GM04504 (cell line): Measurements from ENCODE around the gene PRAC1.

Experiments used
- DNase-seq: peaks from one replicate; pipeline ENCODE4 v3.0.0-alpha.2; 2012; ENCODE audit warnings: low read depth

PRAC1 gene

DNA sequence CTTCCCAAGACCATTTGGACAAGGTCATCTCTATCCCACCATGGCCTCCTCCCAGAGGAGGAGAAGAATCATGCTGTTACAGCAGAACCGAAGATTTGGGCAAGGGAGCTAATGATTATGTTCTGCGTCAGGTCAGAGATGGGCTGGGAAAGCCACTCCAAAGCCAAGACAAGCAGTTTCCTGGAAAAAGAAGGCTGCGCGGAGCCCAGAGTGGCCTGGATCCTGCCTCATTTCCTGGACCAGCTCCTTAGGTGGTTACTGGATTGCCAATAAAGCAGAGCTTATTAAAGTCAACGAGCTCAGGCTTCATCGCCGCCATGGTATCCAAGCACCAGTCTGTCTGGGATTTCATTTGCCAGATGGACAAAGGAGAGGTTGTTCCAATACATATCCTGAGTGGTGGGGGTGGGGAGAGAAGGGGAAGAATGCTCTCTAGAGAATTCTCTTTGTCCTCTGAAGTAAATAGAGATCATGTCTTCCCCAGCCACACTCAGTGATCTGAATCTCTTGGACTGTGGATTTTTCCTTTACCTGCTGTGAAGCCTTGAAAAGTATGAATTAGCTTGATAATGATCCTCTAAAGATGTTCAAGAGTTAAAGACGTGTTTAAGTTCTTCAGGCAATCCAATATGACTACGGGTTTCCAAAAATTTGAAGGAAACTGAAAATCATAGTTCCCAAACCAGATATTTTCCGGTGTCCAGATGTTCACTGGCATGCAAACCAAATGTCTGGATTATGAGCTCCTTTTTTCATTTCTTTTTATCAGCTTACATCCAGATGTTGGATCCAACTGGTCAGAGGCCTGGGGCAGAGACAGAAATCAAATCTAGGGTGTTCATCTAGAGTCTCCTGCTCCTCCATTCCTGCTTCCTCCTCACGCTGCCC is 17.7 kb downstream of the PRAC1 start:
- DNase-seq, result no peak

DNA sequence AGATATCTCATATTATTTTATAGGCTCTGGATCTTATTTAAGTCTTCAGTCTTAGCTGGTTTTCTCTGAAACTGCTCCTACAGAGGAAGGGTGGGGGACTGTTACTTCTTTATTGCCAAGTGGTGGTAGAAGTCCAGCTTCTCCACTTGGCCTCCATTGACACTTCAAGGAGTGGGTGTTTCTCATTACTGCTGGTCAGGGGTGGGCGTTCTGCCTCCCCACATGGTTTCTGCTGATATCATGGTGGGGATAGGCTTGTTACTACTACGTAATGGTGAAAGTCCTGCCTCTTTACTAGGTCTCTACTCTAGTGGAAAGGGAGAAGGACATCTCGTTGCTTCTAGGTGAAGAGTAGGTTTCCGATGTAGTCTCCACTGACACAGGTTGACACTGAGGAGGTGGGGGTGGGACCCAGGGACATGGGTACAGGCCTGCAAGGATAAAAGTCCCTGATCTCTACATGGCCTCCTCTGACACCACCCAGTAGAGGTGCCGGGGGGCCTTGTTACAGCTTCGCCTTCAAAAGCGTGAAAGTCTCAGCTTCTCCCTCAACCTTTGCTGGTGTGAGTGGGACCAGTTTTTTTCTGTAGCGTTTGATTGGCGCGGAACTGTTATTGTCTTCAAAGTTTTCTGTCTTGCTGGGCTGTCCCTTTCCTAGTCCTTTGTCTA is 20.3 kb downstream of the PRAC1 start:
- DNase-seq, result no peak

DNA sequence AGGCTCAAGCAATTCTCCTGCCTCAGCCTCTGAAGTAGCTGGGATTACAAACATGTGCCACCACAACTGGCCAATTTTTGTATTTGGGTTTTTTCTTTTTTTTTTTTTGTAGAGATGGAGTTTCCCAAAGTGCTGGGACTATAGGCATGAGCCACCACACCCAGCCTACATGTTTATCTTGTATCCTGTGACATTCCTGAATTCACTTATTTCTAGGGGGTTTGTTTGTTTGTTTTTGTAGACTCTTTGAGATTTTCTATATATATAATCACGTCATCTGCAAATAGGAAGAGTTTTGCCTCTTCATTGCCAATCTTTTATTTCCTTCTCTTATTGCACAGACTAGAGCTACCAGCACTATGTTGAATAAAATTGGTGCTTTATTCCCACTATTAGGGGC is 29.1 kb downstream of the PRAC1 start:
- no peak for DNase-seq

DNA sequence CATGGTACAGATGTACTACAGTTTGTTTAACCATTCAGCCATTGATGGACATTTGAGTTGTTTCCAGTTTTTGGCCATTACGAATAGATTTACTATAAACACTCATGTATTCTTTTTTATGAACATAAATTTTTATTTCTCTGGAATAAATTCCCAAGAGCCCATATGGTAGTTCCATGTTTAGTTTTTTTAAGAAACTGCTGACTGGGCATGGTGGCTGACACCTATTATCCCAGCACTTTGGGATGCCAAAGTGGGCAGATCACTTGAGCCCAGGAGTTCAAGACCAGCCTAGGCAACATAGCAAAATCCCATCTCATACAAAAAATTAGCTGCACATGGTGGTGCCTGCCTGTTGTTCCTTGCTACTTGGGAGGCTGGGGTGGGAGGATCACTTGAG is 30.3 kb downstream of the PRAC1 start:
- no peak for DNase-seq

DNA sequence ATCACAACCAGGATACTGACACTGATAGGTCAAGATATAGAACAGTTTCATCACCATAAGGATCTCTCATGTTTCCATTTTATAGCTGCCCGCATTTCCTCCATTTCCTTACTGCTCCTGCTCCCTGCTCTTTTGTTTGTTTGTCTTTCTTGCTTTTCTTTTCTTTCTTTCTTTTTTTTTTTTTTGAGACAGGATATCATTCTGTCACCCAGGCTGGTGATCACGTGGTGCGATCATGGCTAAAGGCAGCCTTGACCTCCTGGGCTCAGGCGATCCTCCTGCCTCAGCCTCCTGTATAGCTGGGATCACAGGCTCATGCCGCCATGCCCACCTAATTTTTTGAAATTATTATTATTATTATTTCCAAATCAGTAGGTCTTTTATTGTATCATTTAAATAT is 31.7 kb downstream of the PRAC1 start:
- no peak for DNase-seq

DNA sequence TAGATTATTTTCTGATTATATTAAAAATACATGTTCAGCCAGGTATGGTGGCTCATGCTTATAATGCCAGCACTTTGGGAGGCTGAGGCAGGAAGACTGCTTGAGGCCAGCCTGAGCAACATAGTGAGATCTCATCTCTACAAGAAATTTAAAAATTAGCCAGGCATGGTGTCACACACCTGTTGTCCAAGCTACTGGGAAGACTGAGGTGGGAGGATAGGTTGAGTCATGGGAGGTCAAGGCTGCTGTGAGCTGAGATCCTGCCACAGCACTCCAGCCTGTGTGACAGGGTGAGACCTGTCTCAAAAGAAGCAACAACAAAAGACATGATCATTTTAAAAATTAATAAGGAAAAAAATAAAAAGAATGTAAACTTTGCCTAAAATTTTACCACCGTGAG is 40.7 kb downstream of the PRAC1 start:
- DNase-seq, result no peak

DNA sequence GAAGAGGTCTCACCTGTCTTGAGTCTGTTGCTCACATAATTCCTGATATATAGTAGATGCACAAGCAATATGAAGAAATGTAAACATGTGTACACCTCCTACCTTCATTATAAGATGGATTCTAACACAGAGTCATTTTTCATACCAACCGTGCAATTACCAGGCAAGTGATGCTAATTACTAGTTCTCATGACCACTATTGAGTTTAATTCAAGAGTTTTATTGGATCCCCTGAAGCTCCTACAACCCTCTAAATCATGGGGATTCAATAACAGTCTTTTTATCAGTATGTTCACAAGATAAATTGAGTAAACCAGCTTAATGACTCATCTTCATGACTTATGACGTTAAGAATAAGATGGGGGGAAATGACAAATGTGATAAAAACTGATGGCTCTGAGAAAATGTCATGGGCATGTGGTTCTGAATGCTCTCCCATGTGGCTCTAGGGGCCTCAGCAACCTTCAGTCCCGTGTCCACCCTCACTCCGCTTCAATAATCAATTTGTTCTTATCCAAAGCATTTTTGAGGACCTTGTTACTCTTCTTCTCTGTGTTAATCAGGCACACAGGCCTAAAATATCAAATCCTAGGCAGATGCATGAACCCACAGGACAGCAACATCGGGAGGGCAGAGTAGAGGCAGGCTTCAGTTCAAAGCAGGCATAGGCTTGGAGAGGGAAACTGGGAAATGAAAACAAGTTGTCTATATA is 42.8 kb downstream of the PRAC1 start:
- no peak for DNase-seq

DNA sequence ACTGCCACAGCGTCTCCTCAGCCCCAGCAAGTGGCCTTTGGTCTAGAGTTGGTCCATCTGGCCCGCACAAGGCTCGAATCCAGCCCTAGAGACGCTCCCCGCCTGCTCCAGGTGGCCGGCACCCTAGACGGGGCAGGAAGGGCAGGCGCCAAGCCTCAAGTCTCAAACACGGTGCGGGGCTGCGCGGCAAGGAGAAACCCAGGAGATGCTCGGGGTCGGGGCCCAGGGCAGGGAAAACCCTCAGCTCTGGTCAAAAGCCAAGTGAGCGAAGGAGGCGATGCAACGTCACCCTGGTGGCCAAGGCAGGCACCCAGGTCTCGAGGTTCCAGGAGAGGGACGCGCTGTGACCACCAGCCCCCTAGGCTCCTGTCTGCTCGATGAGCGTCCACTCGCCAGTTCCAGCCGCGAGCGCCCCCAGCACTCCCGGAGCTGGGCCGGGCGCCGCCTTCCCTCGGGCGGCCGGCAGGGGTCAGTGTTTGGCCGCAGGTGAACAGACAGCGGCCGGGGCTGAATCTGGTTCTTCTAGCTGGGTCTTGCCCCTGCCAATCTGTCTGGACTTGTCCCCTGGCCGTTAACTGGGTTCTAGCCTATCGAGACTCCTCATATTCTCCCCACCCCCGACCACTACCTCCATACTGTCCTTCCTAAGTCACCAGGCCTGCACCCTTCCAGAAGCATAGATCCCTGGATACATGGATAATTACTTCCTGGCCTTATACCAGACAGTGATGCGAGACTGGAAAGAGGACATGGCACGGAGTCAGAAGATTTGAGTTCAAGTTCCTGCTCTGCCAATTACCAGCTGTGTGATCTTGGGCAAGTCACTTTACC is 44.0 kb downstream of the PRAC1 start:
- DNase-seq, result peak; percentile 35

DNA sequence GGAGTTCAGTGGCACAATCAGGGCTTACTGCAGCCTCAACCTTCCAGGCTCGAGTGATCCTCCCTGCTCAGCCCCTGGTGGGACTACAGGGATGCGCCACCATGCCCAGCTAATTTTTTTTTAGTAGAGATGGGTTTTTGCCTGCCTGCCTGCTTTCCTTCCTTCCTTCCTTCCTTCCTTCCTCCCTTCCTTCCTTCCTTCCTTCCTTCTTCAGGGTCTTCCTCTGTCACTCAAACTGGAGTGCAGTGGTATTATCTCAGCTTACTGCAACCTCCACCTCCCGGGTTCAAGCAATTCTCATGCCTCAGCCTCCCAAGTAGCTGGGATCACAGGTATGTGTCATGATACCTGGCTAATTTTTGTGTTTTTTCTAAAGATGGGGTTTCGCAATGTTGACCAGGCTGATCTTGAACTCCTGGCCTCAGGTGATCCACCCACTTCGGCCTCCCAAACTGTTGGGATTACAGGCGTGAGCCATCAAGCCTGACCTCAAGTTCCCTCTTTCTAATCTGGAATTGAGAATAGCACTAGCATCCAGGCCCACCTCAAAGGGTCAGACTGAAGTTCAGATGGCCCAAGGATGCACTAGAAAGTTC is 45.3 kb downstream of the PRAC1 start:
- no peak for DNase-seq

DNA sequence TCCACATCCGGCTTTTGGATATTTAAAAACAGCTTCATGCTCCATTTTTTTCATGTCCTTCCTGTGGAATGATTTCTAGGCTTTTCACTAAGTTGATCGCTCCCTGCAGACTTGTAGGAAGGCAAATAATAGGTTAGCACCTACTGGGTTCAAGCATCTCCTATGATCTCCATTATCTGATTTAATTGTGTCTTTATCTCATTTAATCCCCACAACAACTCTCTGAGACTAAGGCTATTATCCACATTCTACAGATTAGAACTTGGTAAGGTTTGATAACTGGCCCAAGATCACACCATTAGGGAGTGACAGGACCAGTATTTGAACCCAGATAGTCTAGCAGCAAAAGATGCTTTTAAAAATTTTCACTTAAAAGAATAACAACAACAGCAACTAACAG is 50.0 kb downstream of the PRAC1 start:
- DNase-seq, result no peak
